NCI-H2107 treated with DMSO at 0.1 percent for 48 hours (cell line): Measurements from ENCODE around the gene NXPH4.

Experiments
- DNase-seq: peaks from one replicate; lab custom pipeline; 2025; ENCODE audit not compliant: unreplicated experiment; lab: John Stamatoyannopoulos, UW

Gene NXPH4

DNA sequence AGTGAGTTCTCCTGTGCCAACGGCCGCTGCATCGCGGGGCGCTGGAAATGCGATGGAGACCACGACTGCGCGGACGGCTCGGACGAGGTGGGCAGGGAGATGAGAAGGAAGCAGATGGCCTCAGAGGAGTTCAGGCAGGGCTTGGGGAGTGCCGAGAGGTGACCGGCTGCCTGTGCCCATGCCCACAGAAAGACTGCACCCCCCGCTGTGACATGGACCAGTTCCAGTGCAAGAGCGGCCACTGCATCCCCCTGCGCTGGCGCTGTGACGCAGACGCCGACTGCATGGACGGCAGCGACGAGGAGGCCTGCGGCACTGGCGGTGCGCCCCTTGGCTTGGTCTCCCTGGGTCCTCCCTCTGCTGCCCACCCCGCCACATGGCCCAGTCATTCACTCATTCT, 13.4 kb upstream of the NXPH4 start:
- no peak for DNase-seq

DNA sequence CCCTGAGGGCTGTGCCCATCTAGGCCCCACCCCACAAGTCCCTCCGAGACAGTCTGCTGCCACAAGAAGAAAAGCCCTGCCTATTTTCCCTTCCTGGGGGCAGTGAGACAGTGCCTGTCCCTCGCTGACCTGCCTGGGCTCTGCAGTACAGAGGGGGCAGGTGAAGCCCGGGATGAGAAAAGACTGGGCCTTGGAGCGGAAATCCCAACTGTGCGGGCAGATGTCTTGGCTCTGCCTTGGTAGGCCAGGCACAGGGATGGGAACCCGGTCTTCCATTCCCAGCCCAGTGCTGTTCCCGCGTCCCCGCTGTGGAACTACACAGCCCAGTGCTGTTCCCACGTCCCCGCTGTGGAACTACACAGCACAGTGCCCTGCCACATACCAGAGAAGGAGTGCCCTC, 12.8 kb upstream of the NXPH4 start:
- DNase-seq, result no peak

DNA sequence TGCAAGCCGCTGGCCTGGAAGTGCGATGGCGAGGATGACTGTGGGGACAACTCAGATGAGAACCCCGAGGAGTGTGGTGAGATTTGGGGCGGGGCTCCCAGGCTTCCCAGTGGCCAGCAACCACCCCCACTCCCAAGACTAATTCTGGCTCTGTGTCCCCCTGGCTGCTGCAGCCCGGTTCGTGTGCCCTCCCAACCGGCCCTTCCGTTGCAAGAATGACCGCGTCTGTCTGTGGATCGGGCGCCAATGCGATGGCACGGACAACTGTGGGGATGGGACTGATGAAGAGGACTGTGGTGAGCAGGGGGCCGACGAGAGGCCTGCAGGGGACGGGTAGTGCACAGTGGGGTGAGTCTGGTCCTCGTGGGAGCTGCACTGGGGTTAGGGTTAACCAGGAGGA, 12.1 kb upstream of the NXPH4 start:
- DNase-seq, result no peak

DNA sequence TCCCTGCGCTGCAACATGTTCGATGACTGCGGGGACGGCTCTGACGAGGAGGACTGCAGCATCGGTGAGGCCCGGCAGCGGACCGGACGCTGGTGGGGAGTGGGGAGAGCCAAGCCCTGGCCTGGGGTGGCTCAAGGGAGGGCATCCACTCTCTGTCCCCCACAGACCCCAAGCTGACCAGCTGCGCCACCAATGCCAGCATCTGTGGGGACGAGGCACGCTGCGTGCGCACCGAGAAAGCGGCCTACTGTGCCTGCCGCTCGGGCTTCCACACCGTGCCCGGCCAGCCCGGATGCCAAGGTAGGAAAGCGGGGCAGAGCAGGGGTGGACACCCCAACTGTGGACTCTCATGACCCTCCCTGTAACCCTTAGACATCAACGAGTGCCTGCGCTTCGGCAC, 11.4 kb upstream of the NXPH4 start:
- DNase-seq, result no peak

DNA sequence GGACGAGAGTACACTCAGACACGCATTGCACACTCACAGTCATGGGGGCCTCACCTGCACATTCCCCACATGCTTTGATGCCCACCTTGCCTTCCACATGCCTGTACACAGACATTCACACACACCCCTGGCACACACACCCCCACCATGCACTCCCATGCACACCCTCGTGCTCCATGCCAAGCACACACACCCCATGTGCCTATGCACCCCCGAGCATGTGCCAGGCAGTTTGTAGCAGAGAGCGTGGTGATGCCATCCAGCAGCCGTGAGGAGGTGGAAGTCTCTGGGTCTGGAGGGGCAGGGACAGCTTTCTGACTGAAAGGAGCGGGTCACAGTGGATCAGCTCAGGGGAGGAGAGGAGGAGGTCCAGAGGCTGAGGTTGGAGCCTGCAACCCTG, 10.7 kb upstream of the NXPH4 start:
- no peak for DNase-seq

DNA sequence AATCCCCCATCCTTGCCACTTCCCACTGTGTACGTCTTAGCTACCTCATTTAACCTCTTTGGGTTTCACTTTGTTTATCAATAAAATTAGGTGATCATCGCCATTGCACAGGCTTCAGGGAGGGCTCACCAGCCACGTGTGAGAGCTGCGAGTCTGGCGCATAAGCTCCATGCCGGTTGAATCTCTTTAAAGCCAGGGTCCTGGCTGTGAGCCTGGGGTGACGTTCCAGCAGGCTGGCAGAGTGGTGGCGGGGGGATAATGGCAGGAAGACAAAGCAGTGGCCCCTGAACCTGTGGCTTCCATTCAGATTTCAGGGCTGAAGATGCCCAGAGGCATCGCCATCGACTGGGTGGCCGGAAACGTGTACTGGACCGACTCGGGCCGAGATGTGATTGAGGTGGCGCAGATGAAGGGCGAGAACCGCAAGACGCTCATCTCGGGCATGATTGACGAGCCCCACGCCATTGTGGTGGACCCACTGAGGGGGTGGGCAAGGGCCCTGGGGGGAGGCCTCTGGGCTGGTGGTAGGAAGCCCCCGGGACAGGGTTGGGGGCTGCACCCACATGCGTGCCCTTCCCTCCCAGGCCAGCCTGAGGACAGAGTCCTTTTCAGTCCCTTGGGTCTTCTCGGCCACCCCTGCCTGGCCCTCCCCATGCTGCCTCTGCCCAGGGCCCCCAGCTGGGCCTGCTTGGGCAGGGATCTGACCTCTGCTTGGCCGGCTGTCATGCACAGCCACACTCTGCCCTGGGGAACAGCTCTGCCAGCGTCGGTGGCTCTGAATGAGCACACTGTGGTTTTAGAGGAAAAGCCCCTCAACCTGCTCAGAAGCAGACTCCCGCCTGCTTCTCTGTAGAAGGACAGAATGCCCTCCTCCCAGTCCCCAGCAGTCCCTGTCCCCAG, 8.6 kb upstream of the NXPH4 start:
- no peak for DNase-seq

DNA sequence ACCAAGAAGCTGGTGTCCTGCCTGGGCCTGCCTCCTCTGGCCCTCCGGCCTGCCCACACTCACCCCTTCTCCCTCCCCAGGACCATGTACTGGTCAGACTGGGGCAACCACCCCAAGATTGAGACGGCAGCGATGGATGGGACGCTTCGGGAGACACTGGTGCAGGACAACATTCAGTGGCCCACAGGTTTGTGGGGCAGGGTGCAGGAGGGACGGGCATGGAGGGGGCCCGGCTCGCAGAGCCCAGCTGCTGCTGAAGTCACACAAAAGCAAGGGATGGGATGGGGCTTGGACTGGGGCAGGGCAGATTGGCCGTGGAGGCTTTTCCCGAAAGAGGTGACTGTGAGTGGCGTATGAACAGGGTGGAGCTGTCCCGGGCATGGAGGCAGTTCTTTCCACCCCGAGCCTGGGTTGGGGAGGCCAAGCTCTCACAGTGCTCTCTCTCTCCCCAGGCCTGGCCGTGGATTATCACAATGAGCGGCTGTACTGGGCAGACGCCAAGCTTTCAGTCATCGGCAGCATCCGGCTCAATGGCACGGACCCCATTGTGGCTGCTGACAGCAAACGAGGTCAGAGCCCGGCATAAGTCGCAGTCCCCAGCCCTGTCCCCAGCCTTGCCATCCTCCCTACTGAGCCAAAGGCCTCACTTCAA, 7.8 kb upstream of the NXPH4 start:
- no peak for DNase-seq

DNA sequence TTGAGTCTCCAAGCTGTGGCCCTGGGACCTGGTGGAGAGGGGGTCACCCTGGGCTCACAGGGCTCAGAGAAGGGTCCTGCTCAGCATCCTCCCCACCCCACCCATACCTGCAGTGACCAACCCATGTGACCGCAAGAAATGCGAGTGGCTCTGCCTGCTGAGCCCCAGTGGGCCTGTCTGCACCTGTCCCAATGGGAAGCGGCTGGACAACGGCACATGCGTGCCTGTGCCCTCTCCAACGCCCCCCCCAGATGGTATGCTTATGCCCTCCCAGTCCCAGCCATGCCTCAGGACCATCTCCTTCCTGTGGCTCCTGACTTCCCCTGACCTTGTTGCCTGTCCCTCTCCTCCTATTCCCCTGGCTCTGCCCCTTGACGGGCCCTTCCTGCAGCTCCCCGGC, 6.7 kb upstream of the NXPH4 start:
- DNase-seq, result no peak

DNA sequence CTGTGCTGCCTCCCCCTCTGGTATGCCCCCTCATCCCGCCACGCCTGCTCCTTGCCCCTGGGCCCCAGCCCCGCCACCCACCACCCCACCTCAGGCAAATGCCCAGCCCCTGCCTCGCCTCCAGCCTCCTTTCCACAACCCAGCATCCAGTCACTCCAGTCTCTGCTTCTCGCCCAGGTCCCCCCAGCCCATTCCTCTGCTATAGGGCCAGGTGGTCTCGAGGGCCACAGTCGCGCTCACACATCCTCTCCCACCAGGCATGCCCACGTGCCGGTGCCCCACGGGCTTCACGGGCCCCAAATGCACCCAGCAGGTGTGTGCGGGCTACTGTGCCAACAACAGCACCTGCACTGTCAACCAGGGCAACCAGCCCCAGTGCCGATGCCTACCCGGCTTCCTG, 6.1 kb upstream of the NXPH4 start:
- no peak for DNase-seq

DNA sequence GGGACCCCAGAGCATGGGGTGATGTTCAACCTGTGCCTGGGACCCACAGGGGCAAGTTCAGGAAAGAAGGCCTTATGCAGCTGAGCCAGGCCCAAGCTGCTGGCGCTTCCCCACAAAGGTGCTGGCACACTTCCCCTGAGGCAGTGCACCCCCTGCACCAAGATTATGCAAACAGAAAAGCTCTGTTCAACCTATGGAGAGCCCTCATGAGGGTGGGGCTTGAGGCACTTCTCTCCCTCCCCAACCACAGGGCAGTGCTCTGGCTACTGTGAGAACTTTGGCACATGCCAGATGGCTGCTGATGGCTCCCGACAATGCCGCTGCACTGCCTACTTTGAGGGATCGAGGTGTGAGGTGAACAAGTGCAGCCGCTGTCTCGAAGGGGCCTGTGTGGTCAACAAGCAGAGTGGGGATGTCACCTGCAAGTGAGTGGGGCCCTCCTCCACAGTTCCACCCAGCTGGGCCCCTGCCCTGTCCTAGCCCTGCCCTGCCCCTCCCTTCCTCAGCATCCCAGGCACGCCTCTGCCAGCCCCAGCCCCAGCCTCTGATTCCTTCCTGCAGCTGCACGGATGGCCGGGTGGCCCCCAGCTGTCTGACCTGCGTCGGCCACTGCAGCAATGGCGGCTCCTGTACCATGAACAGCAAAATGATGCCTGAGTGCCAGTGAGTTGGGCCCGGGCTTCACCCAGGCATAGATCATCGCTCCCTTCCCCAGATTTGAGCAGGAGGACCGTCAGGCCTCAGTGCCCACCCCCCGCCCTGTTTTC, 5.5 kb upstream of the NXPH4 start:
- no peak for DNase-seq

DNA sequence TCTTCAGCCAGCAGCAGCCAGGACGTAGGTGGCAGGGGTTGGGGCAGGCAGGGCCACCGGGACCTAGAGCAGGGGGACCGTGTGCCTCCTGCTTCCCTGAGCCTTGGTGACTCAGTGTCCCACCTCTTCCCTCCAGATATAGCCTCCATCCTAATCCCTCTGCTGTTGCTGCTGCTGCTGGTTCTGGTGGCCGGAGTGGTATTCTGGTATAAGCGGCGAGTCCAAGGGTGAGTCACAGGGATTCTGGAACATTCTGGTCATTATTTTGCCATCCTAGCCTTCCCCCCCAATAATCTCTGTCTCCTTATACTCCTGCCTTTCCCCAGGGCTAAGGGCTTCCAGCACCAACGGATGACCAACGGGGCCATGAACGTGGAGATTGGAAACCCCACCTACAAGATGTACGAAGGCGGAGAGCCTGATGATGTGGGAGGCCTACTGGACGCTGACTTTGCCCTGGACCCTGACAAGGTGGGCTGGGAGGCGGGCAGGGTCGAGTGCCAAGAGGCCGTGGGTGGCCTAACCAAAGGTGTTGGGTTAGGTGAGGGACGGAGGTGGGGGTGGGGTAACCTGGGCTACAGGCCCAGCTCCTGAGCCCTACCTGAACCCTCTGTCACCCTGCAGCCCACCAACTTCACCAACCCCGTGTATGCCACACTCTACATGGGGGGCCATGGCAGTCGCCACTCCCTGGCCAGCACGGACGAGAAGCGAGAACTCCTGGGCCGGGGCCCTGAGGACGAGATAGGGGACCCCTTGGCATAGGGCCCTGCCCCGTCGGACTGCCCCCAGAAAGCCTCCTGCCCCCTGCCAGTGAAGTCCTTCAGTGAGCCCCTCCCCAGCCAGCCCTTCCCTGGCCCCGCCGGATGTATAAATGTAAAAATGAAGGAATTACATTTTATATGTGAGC, 4.5 kb upstream of the NXPH4 start:
- DNase-seq, result no peak

DNA sequence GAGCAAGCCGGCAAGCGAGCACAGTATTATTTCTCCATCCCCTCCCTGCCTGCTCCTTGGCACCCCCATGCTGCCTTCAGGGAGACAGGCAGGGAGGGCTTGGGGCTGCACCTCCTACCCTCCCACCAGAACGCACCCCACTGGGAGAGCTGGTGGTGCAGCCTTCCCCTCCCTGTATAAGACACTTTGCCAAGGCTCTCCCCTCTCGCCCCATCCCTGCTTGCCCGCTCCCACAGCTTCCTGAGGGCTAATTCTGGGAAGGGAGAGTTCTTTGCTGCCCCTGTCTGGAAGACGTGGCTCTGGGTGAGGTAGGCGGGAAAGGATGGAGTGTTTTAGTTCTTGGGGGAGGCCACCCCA, 3.9 kb upstream of the NXPH4 start:
- no peak for DNase-seq

DNA sequence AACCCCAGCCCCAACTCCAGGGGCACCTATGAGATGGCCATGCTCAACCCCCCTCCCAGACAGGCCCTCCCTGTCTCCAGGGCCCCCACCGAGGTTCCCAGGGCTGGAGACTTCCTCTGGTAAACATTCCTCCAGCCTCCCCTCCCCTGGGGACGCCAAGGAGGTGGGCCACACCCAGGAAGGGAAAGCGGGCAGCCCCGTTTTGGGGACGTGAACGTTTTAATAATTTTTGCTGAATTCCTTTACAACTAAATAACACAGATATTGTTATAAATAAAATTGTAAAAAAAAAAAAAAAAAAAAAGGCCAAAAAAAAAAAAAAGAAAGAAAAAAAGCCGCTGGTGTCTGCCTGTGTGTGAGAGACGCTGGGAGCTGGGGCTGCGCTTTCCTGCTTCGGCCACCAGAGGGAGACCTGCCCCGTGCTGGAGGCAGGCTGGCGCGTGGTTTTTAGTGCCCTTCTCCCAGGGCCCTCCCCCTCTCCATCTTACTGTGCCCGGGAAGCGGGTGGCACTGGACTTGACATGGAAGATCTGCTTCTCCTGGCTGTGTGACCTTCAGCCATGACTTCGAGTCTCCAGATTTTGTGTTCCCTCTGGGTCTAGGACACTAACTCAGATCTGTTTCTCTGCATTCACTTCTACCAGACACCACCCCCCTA, 3.4 kb upstream of the NXPH4 start:
- DNase-seq, result peak; percentile 73

DNA sequence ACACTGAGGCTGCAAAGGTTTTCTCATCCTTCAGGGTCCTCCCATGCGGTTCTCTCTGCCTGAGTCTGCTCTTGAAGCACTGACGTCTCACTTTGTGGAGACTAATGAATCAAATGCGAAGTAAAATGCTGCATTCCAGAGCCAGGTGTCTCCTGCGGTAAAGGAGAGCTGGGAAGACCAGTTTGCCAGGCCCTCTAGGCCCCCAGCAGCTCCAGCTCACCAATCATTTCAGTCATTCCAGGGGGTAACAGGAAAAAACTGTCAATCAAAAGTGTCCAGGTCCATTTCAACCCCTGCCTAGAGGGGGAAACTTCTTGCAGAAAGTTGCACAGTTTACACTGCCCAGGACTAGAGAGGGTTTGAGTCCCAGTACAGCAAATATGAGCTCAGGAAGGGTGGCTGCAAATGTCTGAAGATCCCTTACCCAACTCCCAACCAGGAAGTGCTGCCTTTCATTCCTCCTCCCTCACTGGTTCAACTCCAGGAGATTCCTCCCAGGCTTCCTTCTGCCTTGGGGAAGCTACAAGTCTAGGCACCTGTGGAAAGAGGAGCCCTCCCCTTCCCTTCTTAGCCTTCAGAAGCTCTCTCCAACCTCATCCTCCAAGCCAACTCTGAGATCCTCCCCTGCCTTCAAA, 2.7 kb upstream of the NXPH4 start:
- DNase-seq, result no peak

DNA sequence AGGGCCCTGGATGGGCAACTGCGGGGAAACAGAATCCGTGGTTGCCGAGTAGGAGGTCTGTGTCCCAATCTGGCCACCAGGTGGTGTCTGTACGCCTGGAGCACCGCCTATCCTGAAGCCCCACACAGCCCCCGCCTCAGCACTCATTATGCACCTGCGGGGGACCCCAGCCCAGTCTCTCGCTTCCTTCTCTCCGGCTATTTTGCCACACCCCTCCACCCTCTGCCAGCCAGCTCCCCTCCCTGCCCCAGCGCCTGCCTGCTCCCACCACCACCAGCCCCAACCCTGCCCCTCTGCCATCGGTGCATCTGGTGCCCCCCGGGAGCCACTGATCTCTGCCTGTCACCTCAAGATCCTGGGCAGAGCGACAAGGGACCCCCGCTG, 2.2 kb upstream of the NXPH4 start:
- peak; percentile 78 for DNase-seq

DNA sequence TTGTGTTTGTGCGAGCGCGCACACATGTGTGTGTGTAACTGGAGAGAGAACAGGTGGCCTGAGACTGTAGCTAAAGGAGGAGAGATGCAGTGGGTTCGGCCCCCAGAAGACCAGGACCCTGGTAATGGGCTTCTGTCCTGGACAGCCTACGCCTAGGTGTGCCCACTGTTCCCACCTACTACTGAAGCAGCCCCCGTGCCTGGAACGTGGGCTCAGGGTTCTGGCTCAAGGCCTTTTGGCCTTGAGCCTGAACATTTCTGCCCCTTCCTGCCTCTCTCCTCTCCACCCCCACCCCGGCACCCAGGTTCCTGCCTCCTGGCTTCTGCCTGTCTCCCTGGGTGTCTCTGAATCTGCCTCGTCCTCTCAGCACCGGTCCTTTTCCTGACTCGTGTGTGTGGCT, 1.5 kb upstream of the NXPH4 start:
- no peak for DNase-seq

DNA sequence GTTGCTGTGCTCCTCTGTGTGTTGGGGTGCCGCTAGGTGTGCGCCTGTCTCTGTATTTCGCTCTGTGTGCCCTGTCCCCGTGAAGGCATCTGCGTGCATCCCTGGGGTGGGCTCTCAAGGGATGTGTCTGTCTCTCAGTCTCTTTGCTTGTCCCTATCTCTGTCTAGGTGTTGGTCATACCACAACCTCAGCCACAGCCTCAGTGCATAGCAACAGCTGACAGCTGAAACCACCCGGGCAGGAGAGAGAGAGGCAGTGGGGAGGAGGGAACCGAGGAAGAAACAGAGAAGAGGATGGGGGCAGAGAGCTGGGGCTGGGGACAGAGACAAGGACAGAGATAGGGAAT, 953 bp upstream of the NXPH4 start:
- DNase-seq, result peak; percentile 49

DNA sequence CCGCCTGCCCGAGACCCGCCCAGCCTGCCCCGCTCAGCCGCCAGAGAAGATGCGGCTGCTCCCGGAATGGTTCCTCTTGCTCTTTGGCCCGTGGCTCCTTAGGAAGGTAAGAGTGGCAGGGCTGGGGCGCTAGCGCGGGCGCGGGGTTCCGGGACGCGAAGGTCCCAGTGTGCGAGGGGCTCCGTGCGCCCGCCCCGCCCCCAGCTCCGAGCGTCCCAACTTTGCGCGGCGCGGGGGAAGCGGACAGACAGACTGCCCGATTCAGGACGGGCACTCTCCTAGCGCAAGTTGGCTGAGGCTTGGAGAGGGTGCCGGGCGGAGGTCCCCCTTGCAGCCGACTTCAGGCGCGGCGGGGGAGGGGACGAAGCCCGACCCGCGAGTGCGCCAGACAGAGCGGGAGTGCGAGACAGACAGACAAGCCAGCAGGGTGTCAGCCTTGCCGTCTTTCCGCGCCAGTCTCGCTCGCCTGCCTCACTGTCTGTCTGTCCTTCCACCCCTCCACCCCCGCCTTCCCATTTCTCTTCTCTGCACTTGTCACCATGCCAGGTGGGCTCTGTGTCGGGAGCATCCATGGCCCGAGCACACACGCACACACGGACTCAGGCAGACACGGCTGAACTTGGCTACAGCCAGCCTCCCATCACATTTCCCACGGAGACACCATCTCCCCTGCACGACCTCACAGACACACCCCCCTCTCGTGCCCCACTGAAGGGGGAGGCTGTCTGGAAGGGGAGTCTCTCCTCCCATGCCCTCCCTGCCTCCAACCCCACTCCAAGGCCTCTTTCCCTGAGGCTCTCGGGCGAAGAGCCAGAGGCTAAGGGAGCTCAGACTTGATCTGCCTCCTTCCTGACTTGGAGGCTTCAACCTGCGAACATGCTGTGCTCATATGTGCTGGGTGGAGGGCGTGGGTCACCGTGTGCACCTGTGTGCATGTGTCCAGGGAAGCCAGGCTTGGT, 606 bp downstream of the NXPH4 start:
- no peak for DNase-seq
